NCI-H748 (cell line): ENCODE data around the gene DVL2.

ENCODE experiments used
- DNase-seq: peaks from one replicate; lab custom pipeline; 2025; ENCODE audit not compliant: unreplicated experiment; lab: John Stamatoyannopoulos, UW

Gene DVL2

DNA sequence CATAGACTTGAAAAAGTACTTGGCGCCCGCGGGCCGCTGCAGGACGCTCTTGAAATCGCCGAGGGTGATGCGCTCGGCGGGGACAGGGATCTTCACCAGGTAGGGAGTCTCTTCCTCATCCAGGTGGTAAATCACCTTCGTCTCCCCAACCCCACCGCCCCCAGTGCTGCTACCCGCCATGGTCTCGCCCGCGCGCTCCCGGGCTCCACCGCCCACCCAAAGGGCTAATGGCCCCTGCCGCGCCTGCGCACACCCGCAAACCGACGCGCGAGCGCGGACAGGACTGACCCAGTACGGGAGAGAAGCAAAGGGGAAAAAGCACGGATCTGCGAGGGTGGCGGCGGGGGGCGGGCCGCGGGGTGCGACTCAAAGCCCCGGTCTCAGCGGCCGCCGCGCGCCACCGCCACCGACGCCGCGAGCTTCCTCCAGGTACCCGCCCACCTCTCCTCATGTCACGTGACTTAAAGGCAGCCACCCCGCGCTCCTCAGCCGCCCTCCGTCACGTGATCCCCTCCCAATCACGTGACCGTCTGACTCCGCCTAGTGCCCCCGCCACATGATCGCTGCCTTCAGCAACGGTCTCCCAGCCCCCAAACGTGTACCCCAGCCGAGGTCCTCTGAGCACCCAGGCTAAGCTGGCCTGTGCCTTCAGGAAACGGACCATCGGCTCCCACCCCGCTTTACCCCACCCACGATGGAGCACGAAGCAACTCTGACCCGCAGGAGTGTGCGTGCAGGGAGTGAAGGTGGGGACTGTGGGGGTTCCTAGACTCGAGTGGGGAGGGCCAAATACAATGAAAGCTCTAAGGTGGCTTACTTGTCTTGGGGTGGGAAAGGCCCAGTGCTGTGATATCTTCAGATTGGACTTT lies at the start of gene DVL2:
Gene DVL2, minus strand, starts transcription at position 435 of the 869 bp plus-strand sequence. Its CDS starts 255 bp downstream, at position 180.
- DNase-seq = peak; percentile 96

DNA sequence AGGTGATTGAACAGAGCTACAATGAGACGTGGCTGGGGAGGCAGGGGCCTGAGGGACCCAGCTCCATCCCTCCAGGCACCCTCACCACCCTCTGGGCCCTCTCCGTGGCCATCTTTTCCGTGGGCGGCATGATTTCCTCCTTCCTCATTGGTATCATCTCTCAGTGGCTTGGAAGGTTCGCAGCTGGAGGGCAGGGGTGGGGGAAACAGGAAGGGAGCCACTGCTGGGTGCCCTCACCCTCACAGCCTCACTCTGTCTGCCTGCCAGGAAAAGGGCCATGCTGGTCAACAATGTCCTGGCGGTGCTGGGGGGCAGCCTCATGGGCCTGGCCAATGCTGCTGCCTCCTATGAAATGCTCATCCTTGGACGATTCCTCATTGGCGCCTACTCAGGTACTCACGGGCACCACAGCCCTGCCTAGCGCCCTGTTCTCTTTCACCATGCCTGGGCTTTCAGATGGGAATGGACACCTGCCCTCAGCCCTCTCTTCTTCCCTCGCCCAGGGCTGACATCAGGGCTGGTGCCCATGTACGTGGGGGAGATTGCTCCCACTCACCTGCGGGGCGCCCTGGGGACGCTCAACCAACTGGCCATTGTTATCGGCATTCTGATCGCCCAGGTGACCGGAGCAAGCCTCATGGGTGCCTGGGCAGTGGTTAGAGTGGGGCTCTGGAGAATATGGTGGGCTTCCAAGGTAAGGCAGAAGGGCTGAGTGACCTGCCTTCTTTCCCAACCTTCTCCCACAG lies 49.3 kb upstream of the DVL2 start:
- no peak for DNase-seq

- DNase-seq = no peak
These were observed 48.5 kb upstream of the DVL2 start for GRCh38 chr17:7282752-7283321.

DNA sequence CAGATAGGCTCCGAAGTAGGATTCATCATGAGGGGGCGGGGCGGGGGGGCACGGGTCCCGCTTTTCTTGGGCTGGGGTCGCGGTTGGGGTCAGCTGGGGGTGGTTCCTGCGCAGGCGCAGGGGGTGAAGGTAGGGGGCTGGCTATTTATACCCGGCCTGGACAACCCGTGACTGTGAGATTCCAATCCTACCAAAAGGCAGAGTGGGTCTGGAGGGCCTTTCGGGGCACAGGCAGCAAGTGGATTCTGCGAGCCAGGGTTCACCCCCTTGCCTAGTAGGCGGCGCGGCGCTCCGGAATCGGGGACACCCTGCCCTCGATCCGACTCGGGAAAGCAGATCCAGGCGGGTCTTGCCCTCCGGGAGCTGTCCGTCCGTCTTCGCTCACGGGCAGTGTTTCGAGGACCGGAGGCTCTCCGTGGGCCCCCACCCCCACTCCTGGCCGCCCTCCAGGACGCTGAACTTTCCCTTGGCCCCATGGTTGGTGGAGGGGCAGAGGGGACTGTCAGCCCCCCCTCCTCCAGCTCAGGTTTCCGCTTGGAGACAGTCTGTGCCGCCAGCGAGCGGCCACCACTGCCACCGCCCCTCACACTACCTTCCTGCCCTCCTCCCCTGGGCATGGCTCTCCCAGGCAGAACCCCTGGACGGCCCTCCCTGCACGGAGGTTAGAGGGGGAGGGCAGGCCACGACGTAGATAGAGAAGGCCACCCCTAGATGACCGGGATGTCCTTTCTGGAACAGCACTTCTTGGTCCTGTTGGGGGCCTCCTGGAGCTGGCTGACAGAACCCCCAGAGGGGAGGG lies 47.8 kb upstream of the DVL2 start:
- DNase-seq = peak; percentile 60

- DNase-seq = peak; percentile 98
These were observed 47.0 kb upstream of the DVL2 start, which contains the start of gene SLC2A4 for GRCh38 chr17:7281074-7281952. TSS of gene SLC2A4 (plus strand) at chr17:7281718. CDS start at chr17:7281935, 217 bp downstream.

GRCh38 chr17:7280519-7281073 lies 46.3 kb upstream of the DVL2 start:
- peak; percentile 91 for DNase-seq

GRCh38 chr17:7279448-7279847 lies 45.1 kb upstream of the DVL2 start:
- DNase-seq = no peak

- DNase-seq = no peak
These were observed 32.5 kb upstream of the DVL2 start for GRCh38 chr17:7266784-7267183.

- DNase-seq = no peak
These were observed 29.4 kb upstream of the DVL2 start for GRCh38 chr17:7263801-7264078.

DNA sequence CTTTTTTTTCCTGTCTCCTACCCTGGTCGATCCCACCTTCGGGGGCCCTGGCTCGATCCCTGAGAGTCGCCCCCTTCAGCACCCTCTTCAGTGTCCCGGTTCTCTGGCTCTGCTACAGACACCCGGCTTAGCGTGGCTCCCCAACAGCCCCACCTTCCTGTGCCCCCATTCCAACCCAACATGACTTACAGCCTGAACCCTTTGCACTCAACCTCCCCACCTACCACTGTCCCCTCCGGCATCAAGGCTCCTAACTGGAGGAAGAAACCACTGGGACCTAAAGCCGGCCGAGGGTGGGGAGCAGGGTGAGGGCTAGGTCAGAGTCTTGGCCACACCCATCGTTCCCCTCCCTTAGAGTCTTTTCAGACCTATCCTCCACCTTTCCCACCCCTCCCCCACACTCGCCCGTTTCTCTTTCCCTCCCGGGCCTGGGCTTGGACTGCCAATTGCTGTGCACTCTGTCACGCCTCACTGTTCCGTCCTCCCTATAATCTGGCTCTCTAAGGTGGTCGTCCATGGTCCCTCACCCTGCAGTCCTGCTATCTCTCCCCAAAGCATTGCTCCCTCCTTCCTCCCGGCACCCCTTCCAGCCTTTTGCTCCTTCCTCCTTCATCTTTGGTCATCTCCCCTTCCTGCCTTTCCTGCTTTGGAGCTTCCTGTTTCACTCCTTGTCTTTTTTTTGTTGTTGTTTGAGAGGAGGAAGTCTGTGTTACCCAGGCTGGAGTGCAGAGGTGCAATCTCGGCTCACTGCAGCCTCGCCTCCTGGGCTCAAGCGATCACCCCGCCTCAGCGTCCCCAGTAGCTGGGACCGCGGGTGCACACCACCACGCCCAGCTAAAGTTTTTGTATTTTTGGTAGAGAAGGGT lies 28.9 kb upstream of the DVL2 start:
- peak; percentile 77 for DNase-seq

- peak; percentile 97 for DNase-seq
These were observed 28.0 kb upstream of the DVL2 start, which contains the start of gene CLDN7 for GRCh38 chr17:7262192-7262934. TSS of gene CLDN7 (minus strand) at chr17:7262478. CDS start at chr17:7262043, 435 bp downstream.

DNA sequence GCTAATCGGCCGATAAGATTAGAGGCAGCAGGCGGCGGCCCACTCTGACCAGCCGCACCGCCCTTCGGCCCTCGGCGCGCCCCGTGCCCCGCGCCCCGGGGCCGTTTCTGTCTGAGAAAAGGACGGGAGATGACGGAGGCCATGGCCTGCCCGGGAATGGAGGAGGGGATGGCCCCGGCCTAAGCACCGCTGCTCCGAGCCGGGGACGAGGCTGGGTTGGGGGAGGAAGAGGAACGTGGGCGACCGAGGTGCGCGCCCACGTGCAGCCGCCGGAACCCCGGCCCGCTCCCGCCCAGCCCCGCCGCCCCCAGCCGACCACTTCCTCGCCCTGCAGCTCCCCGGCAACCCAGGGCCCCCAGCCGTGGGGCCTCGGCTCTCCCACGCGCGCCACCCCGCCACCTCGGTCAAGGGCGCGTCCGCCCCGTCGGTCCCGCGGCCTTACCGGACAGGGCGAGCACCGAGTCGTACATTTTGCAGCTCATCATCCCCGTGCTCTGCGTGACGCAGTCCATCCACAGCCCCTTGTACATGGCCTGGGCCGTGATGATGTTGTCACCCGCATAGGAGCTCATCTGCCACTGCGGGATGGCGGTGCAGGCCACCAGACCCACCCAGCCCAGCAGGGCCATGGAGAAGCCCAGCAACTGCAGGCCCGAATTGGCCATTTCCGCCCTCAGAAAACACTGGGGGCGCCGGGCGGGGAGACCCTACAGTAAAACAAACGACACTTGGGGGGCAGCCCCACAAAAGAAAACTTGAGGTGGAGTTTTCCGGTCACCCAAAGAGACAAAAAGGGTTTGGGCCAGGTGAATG lies 27.3 kb upstream of the DVL2 start:
- DNase-seq = peak; percentile 58

DNA sequence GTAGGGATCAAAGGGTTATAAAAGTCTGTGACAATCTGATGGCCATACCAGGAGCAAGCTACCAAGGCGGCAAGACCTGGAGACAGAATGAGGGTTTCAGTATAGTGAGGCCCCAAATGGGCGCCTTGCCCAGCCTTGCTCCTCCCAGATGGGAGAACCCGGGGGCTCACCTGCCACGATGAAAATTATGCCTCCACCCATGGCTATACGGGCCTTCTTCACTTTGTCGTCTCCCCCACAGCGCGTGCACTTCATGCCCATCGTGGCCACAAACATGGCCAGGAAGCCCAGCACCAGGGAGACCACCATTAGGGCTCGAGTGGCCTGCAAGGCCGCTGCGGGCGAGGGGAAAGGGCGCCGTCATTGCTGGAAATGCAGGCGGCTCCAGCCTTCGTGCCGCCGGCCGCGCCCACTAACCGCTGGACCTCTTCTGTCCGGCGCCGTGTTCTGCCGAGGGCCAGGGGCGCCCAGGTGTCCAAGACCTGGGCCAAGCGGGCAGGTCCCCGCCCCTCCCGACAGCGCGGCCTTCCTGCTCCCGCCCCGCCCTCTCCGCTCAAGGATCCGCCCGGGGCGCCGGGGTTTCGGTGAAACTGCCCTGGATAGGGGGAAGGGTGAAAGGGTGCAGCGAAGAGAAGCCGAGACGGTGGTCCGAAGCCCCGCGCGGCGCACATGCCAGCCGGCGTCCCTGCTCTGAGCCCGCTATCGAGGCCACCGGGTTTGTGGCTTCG lies 26.5 kb upstream of the DVL2 start:
- DNase-seq = peak; percentile 79

GRCh38 chr17:7260151-7260550 lies 25.8 kb upstream of the DVL2 start:
- DNase-seq = no peak

DNA sequence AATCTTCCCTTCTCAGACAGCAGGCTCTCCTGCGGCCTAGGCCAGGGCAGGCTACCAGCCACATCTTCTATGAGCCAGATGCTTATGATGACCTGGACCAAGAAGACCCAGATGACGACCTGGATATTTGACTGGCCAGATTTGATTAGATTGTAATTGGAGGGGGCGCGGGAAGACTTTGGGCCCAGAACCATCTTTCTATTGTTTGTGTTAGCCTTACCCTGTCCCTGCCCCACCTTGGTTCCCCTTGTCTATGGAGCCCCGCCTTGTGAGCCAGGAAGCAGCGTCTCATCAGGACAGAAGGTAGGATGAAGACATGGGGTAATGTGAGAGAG lies 25.2 kb upstream of the DVL2 start:
- DNase-seq = no peak

GRCh38 chr17:7258731-7259554 lies 24.6 kb upstream of the DVL2 start:
- no peak for DNase-seq
